ENCODE measurements around the gene PARD3B.

Gene PARD3B

GRCh38 chr2:205566606-205567168 is 1021.4 kb downstream of the PARD3B start:
- no peak for DNase-seq (ENCODE audit: low spot score)

DNA sequence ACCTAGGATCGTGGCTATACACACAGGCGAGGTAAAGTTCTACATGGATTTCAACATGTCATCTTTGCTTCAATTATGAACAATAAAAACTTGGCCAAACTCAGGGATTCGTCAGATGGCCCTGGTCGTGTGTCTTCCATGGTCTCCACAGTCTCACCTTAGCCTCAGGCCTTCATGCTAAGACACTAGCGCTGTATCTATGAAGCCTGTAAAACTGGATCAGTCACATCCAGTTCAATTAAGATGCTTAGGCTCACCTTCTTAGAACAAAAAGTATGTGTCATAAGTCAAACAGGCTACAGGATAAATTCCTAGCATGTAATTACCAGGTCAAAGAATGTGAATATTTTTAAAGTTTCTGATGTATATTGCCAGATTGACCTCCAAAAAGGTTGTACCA is 1023.3 kb downstream of the PARD3B start:
- DNase-seq (ENCODE audit: low spot score), result no peak

- no peak for DNase-seq (ENCODE audit: low spot score)
Measured at GRCh38 chr2:205570648-205571047, 1025.4 kb downstream of the PARD3B start.

- DNase-seq (ENCODE audit: low spot score), result no peak
Measured at GRCh38 chr2:205571360-205571959, 1026.2 kb downstream of the PARD3B start.

DNA sequence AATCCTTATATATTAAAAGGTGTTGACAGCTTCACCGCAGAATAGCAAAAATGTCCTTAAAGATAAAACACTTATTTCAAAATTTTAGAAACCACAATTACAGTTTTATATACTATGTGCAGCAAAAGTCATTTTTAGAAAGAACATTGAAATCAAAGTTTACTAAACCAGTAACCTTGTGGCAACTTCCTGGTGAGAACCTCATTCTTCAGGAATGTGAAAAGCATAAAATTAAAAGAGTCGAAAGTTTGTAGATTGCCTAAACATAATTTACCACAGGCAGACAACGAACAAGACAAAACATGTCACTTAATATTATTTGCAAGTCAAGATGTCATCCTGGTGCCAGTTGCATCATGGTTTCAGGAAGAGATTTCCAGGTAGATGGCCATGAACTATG is 1028.7 kb downstream of the PARD3B start:
- DNase-seq (ENCODE audit: low spot score), result no peak

DNA sequence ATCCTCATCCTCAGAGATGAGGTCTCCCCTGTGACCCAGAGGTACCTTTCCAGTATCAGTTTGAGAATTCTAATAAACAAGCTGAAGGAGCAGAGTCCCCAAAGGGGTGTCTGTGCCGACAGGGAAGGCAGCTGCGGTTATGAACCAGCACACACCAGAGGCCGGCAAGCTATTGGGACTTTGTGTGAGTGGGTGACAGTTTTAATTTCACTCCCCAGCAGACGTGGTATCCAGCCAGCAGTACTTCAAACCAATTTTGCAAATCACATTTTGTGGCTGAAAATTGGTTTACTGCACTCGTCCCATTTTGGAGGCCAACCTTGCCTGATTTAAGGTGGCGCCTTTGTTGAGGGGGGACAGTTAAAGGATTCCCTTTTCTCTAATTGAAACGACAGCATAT is 1034.1 kb downstream of the PARD3B start:
- DNase-seq (ENCODE audit: low spot score), result no peak

- DNase-seq (ENCODE audit: low spot score), result no peak
Measured at GRCh38 chr2:205580212-205580987, 1035.1 kb downstream of the PARD3B start.

DNA sequence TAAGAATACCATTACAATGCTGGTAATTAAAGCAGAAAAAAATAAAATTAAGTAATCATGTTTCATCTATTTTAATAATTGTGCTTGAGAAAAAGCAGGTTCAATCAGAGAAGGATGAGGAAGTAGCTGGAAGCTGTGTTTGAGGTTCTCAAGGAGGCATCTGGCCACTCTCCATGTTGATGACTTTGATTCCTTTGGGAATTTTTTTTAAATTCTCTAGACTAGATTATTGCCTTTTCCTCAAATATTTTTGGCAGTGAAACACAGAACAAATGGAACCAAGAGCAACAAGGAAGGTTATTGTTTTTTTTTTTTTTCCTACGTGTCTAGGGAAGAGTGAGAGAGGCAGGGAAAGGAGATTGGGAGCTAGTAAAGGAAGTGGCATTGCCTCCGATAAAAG is 1037.1 kb downstream of the PARD3B start:
- no peak for DNase-seq (ENCODE audit: low spot score)

DNA sequence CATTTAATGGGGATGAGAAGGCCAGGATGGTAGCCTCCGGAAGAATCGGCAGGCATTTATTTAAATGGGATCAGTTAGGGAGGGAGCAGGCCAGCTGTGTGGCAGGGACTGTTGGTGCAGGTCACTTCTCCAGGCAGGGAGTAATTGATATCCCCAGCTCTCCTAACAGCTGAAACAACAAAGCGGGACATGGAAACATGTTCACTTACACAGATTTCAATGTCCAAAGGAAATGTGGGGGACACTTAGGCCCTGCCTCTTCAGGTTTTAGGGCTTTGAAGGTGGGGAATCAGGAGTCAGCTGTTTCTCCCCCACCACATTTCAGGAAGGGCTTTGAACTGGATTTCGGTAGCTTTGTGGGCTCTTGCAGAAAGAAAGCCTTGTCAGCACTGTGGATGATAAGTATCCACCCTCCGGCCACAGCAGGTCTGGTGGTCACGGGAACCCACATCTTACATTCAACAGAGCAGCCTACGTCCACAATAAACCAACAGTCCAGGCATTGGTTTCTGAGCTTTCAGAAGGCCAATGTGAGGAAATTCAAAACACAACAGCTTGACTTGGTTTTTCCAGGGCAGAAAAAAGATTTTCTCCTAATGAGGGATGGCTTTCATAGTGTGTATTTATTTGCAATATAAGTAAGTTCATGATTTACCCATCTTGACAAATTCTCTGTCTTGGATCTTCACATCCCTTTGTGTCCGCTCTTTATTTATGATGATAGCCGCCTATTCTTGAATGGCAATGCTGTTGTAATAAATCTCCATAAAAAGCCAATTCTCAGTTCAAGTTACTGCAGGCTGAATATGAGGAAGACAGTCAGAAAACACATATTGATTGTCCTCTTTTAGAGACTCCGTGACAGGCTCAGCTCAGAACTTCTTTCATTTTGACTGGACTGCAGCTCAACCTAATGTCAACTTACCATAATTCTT is 1040.4 kb downstream of the PARD3B start:
- no peak for DNase-seq (ENCODE audit: low spot score)

DNA sequence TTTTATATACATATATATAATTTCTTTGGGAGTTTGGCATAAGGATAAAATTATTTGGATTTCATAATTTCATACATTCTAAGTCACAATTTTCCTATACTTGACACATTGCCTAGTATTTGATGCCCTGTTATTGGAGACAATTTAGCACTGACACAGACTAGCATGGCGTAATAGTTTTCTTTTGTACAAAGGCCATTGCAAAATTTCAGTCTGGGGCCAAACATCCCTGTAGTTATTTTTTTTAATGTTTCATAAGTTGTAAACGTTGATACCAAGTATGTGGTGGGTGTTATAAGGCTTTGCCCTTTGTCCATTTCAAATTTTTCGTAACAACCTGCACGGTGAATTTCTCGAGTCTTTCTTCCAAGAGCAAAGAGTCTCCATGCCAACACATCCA is 1041.4 kb downstream of the PARD3B start:
- no peak for DNase-seq (ENCODE audit: low spot score)

DNA sequence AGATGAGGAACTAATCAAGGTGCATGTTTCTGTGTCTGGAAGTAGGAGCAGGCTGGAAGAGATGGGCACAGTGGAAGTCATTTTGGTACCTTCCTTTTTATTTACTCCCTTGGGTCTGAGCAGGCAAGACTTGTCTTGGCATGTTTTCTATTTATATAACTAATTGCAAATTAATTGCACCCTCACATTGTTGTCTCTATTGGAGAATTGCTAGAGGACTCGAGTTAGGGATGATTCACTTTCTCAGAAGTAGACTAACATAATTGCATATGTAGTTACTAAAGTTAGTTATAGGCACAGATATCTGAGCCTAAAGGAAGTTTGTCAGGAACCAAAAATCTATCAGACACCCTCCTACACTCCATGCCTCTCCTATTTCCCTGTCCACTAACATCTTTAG is 1044.2 kb downstream of the PARD3B start:
- no peak for DNase-seq (ENCODE audit: low spot score)

DNA sequence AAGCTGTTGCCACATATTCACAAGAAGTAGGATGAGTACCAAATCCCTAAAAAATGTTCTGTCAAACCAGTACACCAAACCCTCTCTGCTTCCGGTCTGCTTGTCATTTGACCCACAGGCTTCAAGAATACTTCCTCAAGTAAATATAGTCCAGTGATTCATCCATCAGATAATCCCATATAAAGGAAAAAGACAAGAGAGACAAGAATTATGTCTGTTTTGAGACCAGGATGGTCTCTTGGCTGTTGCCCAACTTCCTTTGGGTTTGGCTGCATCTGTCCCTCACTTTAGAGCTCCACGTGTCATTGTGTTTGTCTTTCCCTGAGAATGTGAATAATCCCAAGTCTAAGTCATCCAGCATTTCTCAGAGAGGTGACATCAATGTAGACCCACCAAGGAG is 1045.5 kb downstream of the PARD3B start:
- peak; percentile 2 for DNase-seq (ENCODE audit: low spot score)

GRCh38 chr2:205593891-205594290 is 1048.6 kb downstream of the PARD3B start:
- DNase-seq (ENCODE audit: low spot score), result no peak

- no peak for DNase-seq (ENCODE audit: low spot score)
Measured at GRCh38 chr2:205596581-205596980, 1051.3 kb downstream of the PARD3B start.

DNA sequence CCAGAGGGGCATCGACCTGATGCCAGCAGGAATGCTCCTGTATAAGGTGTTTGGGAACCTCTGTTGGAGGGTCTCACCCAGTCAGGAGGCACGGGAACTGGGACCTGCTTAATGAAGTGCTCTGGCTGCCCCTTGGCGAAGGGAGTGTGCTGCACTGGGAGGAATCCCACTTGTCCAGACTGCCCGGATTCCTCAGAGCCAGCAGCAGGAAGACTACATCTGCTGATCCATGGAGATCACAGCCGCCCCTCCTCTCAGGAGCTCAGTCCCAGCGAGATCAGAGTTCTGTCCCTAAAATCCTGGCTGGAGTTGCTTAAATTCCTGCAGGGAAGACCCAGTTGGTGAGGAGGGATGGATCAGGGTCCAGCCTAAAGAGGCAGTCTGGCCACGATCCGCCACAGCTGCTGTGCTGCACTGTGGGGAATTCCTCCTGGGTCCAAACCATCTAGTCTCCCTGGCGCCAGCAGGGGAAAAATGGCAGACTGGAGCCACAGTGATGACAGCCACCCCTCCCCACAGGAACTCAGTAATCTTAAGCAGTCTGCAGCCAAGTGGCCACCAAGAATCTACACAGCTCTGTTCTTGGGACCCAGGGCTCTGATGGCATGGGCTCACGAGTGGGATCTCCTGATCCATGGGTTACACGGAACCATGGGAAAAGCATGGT is 1060.5 kb downstream of the PARD3B start:
- DNase-seq (ENCODE audit: low spot score), result no peak

DNA sequence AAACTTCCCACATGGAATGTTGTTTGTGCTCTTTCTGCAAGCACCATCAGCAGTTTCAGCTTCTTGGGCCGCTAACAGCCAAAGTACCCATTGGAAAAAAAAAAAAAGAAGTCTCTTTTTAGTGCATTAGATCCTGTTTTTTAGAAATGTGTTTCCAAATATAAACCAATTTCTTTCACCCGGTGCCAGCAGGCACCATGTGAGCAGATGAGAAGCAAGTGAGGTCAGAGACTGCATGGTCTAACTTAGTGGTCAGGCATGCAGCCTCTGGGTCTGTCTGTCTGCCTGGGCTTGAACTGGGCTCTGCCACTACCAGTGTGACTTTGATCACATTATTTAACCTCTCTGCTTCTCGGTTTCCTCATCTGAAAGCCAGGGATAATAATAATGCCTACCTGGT is 1061.9 kb downstream of the PARD3B start:
- DNase-seq (ENCODE audit: low spot score), result no peak

DNA sequence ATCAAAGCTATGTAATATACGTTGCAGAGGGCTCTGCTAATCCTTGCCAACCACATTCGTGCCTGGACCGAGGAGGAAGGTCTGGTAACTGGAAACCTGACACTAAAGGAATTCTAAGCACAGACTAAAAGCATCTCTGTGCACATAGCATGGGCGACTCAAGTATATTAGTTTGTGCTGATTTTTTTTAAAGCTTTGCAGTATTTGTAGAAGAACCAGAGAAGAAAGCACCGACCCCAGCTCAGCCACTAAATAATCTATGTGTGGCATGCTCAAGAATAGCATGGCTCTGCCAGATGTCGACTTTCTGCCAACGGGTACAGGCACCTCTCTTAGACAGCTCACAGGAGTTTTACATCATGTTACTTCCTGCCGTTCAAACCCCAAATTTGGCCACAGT is 1063.8 kb downstream of the PARD3B start:
- DNase-seq (ENCODE audit: low spot score), result no peak

DNA sequence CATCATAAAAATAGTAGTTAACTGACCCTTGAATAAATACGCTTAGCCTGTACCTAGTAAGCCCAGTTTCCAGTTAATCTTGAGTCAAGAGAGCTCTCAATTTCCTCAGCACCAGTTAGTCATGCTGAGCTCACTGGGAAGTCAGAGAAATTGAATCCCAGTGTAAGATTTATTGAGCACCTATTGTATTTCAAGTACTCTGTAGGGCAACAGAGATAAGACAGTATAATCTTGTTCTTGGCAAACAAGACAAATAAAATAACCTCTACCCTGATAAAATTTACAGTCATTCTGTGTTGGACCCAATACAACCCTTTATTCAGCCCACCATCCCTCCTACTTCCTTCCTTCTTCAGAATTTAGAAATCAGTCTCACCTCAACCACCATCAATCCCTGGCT is 1065.2 kb downstream of the PARD3B start:
- DNase-seq (ENCODE audit: low spot score), result no peak

DNA sequence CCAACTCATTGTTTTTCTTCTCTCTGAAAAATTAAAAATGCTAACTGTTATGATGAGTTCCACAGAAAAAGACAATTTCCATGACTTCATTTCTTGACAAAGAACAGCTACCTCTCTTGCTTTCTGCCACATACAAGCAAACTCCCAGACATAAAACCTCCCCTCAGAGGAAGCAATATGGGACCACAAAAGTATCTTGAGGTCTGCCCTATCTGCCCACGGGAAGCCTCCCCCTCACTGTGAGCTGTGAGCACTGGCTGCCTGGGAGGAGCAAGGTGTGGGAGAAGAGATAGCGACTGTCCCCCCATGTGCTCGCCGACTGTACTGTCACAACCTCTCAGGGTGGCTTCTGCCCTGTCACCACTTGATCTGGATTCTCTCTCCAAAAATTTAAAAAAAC is 1067.4 kb downstream of the PARD3B start:
- no peak for DNase-seq (ENCODE audit: low spot score)

GRCh38 chr2:205613970-205614559 is 1068.8 kb downstream of the PARD3B start:
- DNase-seq (ENCODE audit: low spot score), result no peak

DNA sequence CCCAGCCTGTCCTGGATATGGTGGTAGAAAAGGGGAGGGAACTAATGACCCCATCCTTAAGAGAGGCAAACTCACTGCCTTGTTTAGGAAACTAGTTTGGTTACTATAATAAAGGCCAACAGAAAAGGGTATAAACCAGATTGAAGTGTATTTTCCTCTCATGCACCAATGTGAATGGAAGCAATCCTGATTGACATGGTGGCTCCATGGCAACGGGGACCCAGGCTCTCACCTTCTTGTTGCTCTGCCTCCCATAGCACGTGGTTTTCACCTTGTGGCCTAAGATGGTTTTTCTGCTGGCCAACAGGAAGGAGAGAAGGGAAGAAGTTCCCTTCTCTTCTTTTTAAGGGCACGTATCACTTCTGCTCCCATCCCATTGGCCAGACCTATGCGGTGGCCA is 1069.7 kb downstream of the PARD3B start:
- no peak for DNase-seq (ENCODE audit: low spot score)

- DNase-seq (ENCODE audit: low spot score), result no peak
Measured at GRCh38 chr2:205617905-205618304, 1072.6 kb downstream of the PARD3B start.

Data from LoVo (cell line).